GM12878 (cell line): ENCODE data around the gene KAZN. TPM values are rescaled to one million over a fixed set of nuclear protein-coding genes. Genes with fewer than 3 reads are reported as not detected.

Source experiments
- ATAC-seq: fragments of 200-7000 bp; cut with Tn5 transposase; 3 replicates; pipeline ENCODE4 v1.9.1; 2020; ENCODE audit warnings: mild to moderate bottlenecking, moderate library complexity
- BruUV-seq: library from RNA; stranded (reverse); fragments of 400-500 nt; replicated peaks from 2 replicates; lab custom pipeline; 2021; lab: Mats Ljungman, UMichigan
- CTCF ChIA-PET: fragments of 300-600 bp; sonication (Branson Sonifier 250); formaldehyde crosslinking; extraction: SDS; loops from one replicate; lab custom pipeline; 2021; ENCODE audit warnings: inconsistent platforms; lab: Yijun Ruan, JAX
- POLR2A ChIA-PET: fragments of 350-600 bp; formaldehyde crosslinking; extraction: SDS; loops from one replicate; lab custom pipeline; 2021; ENCODE audit warnings: inconsistent platforms; lab: Charles Lee
- RAD21 ChIA-PET: fragments of 300-600 bp; sonication (Branson Sonifier 250); formaldehyde crosslinking; loops from one replicate; lab custom pipeline; 2023; ENCODE audit warnings: antibody characterized with exemption; ENCODE audit not compliant: unreplicated experiment; lab: Charles Lee
- SMC1A ChIA-PET: fragments of 300-600 bp; sonication (Branson Sonifier 250); formaldehyde crosslinking; loops from one replicate; lab custom pipeline; 2023; ENCODE audit not compliant: unreplicated experiment, uncharacterized antibody; lab: Charles Lee
- DNase-seq: peaks from one replicate; pipeline ENCODE4 v3.0.0-alpha.2; 2011; ENCODE audit warnings: low read depth, low spot score
- FAIRE-seq: peaks from 3 replicates; lab custom pipeline; 2011; peaks lifted over from hg19 to GRCh38; lab: Jason Lieb, UNC
- H2AFZ ChIP-seq: 2 replicates; pipeline ENCODE4 v1.6.0; 2011; ENCODE audit warnings: low read depth, low read length, control low read depth; ENCODE audit not compliant: control insufficient read depth
- H3K27ac ChIP-seq: 2 replicates; pipeline ENCODE4 v1.5.1; 2011; ENCODE audit warnings: control low read depth; ENCODE audit not compliant: control insufficient read depth, insufficient read depth
- H3K27me3 ChIP-seq, 2 experiments: replicated peaks in 1 of 2; 2 replicates each; pipeline versions ENCODE4 v1.6.0 to v1.6.1; 2011; ENCODE audit warnings: low read length in 1 of 2; ENCODE audit not compliant: control insufficient read depth in 2 of 2, insufficient read depth in 2 of 2
- H3K36me3 ChIP-seq, 2 experiments: 2 replicates each; pipeline ENCODE4 v1.5.1; 2011; ENCODE audit warnings: low read length in 1 of 2; ENCODE audit not compliant: control insufficient read depth in 2 of 2, insufficient read depth in 2 of 2
- H3K4me1 ChIP-seq: 2 replicates; pipeline ENCODE4 v1.6.1; 2011; ENCODE audit warnings: mild to moderate bottlenecking, low read length, moderate library complexity, mixed read lengths; ENCODE audit not compliant: control insufficient read depth, insufficient read depth
- H3K4me2 ChIP-seq: 2 replicates; pipeline ENCODE4 v1.6.0; 2011; ENCODE audit warnings: control low read depth; ENCODE audit not compliant: control insufficient read depth, insufficient read depth
- H3K4me3 ChIP-seq: fragments of 200-600 bp; sonication (generic); 2 replicates; pipeline ENCODE4 v1.5.1; 2016
- H3K79me2 ChIP-seq: 2 replicates; pipeline ENCODE4 v1.6.0; 2011; ENCODE audit warnings: low read length; ENCODE audit not compliant: control insufficient read depth, insufficient read depth
- H3K9ac ChIP-seq: 2 replicates; pipeline ENCODE4 v1.8.0; 2011; ENCODE audit warnings: low read length, control low read depth, mixed read lengths; ENCODE audit not compliant: control insufficient read depth, insufficient read depth
- H3K9me3 ChIP-seq: replicated peaks from 3 replicates; pipeline ENCODE4 v1.5.1; 2011; ENCODE audit warnings: mild to moderate bottlenecking, low read length; ENCODE audit not compliant: control insufficient read depth, insufficient read depth
- H4K20me1 ChIP-seq: 2 replicates; pipeline ENCODE4 v1.6.0; 2011; ENCODE audit not compliant: control insufficient read depth, insufficient read depth
- BMI1 ChIP-seq: fragments of 450-650 bp; IDR thresholded peaks from 2 replicates; pipeline ENCODE4 v1.6.1; 2016; ENCODE audit warnings: mild to moderate bottlenecking, moderate library complexity, borderline replicate concordance
- EP300 ChIP-seq, 2 experiments: fragments of 150-350 bp in 1 of 2; IDR thresholded peaks; 2 replicates each; pipeline ENCODE4 v1.6.1; 2011 to 2012; ENCODE audit warnings: low read depth in 2 of 2, low read length in 2 of 2, borderline replicate concordance in 1 of 2, improper control_type of control experiment in 1 of 2, inconsistent platforms in 1 of 2; ENCODE audit not compliant: control insufficient read depth in 1 of 2
- FOS ChIP-seq: IDR thresholded peaks from 3 replicates; pipeline ENCODE4 v1.6.1; 2011; ENCODE audit warnings: borderline replicate concordance; ENCODE audit not compliant: insufficient read length; ENCODE audit errors: extremely low read depth
- MEF2A ChIP-seq: IDR thresholded peaks from 2 replicates; pipeline ENCODE4 v1.6.1; 2011; ENCODE audit warnings: low read depth, mild to moderate bottlenecking, low read length, moderate library complexity; ENCODE audit not compliant: insufficient read depth
- RAD51 ChIP-seq: fragments of 450-650 bp; IDR thresholded peaks from 2 replicates; pipeline ENCODE4 v1.6.1; 2016; ENCODE audit warnings: moderate library complexity, mild to moderate bottlenecking, inconsistent platforms
- SMAD5 ChIP-seq: IDR thresholded peaks from 2 replicates; pipeline ENCODE4 v1.6.1; 2016; ENCODE audit warnings: antibody characterized with exemption, low read depth
- ZNF207 ChIP-seq: fragments of 450-650 bp; IDR thresholded peaks from 2 replicates; pipeline ENCODE4 v1.6.1; 2014; ENCODE audit warnings: antibody characterized with exemption, mild to moderate bottlenecking, borderline replicate concordance
- ZNF622 ChIP-seq: fragments of 450-650 bp; IDR thresholded peaks from 2 replicates; pipeline ENCODE4 v1.6.1; 2017; ENCODE audit warnings: mild to moderate bottlenecking, inconsistent platforms
- WGBS: methylation state at CpG from one replicate; pipeline ENCODE4 v1.1.6; 2016; ENCODE audit warnings: low lambda C conversion rate; ENCODE audit not compliant: insufficient replicate concordance, insufficient coverage; ENCODE audit errors: missing lambda C conversion rate; 5-methylcytosine and 5-hydroxymethylcytosine counted together
- in situ Hi-C: fragments of 300-500 bp; cut with MboI; formaldehyde crosslinking; loops from 9 replicates; pipeline ENCODE4 v1.14.3; 2018; ENCODE audit warnings: mixed read lengths
- intact Hi-C: fragments of 100-400 bp; cut with micrococcal nuclease; formaldehyde crosslinking; loops from one replicate; pipeline ENCODE4 v1.14.2; 2022; ENCODE audit not compliant: unreplicated experiment
- polyA plus RNA-seq, 11 experiments: library from polyadenylated mRNA; depleted of rRNA in 4 of 11; unstranded in 6 of 11; stranded (reverse) in 5 of 11; fragments of >200 nt; fragmentation: Nextera tagmentation in 4 of 11; fragmentation: Illumina TruSeq in 1 of 11; extraction: Ambion mirVana in 4 of 11; extraction: Trizol in 1 of 11; gene quantifications; 1 replicate in 1 of 11; 2 replicates in 10 of 11; pipeline versions ENCODE4 v1.2.1 to v1.2.3, GENCODE V29; 2011 to 2016; ENCODE audit warnings: inconsistent platforms in 2 of 11, missing spikeins in 2 of 11, low read depth in 1 of 11
- total RNA-seq, 4 experiments: library from RNA; depleted of rRNA in 3 of 4; stranded (reverse); fragments of >200 nt in 3 of 4; fragmentation: Illumina TruSeq in 1 of 4; extraction: Trizol in 1 of 4; gene quantifications; 2 replicates each; pipeline versions ENCODE4 v1.2.1 to v1.2.3, GENCODE V29; 2013 to 2021
- TF ChIP-seq, protein P1 (sequence below): fragments of 450-650 bp; IDR thresholded peaks from 2 replicates; pipeline ENCODE4 v1.6.1; 2016; ENCODE audit warnings: mild to moderate bottlenecking, moderate library complexity, borderline replicate concordance

Gene KAZN
- total and polyA plus RNA-seq, 10 of the 15 experiments (the other 5 are each of a cell fraction or from before 2014, with no cell fraction given): 0.72 to 4.0 (median 1.2) TPM

DNA sequence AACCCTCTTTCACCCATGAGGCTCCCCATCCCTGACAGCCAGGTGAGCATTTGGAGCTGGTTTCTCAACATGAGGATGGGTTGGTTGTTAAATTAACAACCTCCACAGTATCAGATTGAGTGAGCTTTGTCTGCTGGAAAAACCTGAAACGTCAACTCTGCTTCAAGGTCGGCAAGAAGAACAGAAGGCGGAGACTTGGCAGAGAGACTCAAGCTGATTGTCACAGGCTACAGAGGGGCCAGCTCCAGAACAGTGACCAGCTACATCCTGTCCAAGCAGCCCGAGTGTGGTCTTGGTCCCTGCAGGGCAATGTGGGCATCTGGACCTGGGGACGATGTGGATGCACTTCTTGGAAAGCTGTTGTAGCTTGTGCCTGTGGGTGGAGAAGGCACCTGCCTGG is 518.5 kb downstream of the KAZN start (continued):
- TF ChIP-seq, protein P1, sequence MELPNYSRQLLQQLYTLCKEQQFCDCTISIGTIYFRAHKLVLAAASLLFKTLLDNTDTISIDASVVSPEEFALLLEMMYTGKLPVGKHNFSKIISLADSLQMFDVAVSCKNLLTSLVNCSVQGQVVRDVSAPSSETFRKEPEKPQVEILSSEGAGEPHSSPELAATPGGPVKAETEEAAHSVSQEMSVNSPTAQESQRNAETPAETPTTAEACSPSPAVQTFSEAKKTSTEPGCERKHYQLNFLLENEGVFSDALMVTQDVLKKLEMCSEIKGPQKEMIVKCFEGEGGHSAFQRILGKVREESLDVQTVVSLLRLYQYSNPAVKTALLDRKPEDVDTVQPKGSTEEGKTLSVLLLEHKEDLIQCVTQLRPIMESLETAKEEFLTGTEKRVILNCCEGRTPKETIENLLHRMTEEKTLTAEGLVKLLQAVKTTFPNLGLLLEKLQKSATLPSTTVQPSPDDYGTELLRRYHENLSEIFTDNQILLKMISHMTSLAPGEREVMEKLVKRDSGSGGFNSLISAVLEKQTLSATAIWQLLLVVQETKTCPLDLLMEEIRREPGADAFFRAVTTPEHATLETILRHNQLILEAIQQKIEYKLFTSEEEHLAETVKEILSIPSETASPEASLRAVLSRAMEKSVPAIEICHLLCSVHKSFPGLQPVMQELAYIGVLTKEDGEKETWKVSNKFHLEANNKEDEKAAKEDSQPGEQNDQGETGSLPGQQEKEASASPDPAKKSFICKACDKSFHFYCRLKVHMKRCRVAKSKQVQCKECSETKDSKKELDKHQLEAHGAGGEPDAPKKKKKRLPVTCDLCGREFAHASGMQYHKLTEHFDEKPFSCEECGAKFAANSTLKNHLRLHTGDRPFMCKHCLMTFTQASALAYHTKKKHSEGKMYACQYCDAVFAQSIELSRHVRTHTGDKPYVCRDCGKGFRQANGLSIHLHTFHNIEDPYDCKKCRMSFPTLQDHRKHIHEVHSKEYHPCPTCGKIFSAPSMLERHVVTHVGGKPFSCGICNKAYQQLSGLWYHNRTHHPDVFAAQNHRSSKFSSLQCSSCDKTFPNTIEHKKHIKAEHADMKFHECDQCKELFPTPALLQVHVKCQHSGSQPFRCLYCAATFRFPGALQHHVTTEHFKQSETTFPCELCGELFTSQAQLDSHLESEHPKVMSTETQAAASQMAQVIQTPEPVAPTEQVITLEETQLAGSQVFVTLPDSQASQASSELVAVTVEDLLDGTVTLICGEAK: no peak
- no peak for TF ChIP-seq ZNF622
- no peak for TF ChIP-seq RAD51
- no peak for TF ChIP-seq MEF2A
- no peak for TF ChIP-seq BMI1
- TF ChIP-seq EP300 (IDR thresholded peaks at IDR 0.05; ENCODE audit: borderline replicate concordance in 1 of 2, control insufficient read depth in 1 of 2, low read depth in 2 of 2, low read length in 2 of 2): no peak
- TF ChIP-seq SMAD5: no peak
- TF ChIP-seq ZNF207: no peak

DNA sequence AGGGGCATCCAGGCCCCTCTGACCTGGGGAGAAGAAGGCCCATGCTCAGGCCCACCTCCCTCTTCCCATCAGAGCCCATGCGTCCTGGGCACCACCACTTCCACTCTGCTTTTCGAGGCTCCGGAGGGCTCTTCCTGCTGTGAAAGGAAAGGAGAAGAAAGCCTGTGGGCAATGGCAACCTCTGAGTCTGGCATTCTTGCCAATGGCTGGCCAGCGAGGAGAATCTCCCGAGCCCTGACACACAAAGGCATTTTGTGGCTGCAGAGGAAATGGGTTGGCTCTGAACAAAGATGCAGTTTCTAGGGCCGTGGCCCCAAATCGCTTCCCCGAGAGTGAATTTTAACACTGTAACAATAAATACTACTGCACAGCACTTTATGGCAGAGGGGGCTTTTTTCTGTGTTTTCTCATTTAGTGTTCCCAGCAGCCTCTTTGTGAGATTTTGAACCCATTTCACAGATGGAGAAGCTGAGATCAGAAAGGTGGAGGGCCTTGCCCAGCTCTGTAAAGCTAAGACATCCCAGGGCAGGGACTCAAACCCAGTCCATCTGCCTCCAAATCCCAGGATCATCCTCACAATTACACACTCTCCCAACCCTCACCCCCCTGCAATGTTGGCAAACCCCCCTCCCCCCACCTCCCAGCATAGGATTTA is 519.3 kb downstream of the KAZN start:
- intact Hi-C loops: no loop called here
- Histone ChIP-seq H3K27me3 (no peaks in the 10 kb centered on the region; a peak in 2 of 4 replicates), H3K79me2 (no peaks in the 10 kb centered on the region), H4K20me1 (no peaks in the 10 kb centered on the region; the same call in 1 of the 2 replicates), H3K27ac (no peak overlapping the region), H3K4me2 (no peak overlapping the region), H2AFZ (no peak overlapping the region), H3K9ac (no peak overlapping the region), H3K9me3 (no peaks in the 10 kb centered on the region), H3K4me3 (no peak overlapping the region), H3K36me3 (no peaks in the 10 kb centered on the region), H3K4me1 (peaks cover under 1% of the 10 kb centered on the region; the same call in 1 of the 2 replicates)
- CTCF ChIA-PET: interaction anchor here (2.0 kb wide), 1 partner anchor 11 kb away, joined by 8 read pairs; no protein-coding TSS in a partner anchor
- SMC1A ChIA-PET: no interaction called here
- ATAC-seq (no peak), DNase-seq (no peak), FAIRE-seq (no peak)
- BruUV-seq: no TSS peak
- 23% methylated on average over 8 of the region's 8 CpGs for WGBS
- TF ChIP-seq FOS: no peak
- in situ Hi-C loops: no loop called here
- POLR2A ChIA-PET: no interaction called here
- RAD21 ChIA-PET: no interaction called here
